ENCODE results near the gene RBM4.
"Not testable (repeated sequence)": the region's sequence is repeated elsewhere in the genome, so short reads cannot be mapped to it uniquely, and the experiment has no call there.

Gene RBM4

GRCh38 chr11:66638177-66639065 lies at the start of gene RBM4:
Gene RBM4 (plus strand): TSS chr11:66638703. CDS start chr11:66639712, 1,009 bp downstream.
- DNase-seq (ENCODE audit: low read depth in 2 of 2) = peak; percentile 77 to 92

GRCh38 chr11:66589315-66589714 lies 49.2 kb upstream of the RBM4 start:
- not testable (repeated sequence) for DNase-seq (ENCODE audit: low read depth in 2 of 2)

GRCh38 chr11:66589996-66590675 lies 48.4 kb upstream of the RBM4 start:
- DNase-seq (ENCODE audit: low read depth in 2 of 2) = no peak

- DNase-seq (ENCODE audit: low read depth in 2 of 2) = no peak
These were observed 47.3 kb upstream of the RBM4 start for GRCh38 chr11:66591175-66591574.

- peak; percentile 97 to 98 for DNase-seq (ENCODE audit: low read depth in 2 of 2)
These were observed 45.8 kb upstream of the RBM4 start, which contains the start of the genes CCDC87 and CCS for GRCh38 chr11:66592457-66593302. Gene CCDC87 (minus strand): TSS chr11:66593063. CDS start chr11:66593015, 48 bp downstream. Gene CCS (plus strand): TSS chr11:66593185. CDS start chr11:66593262, 77 bp downstream.

GRCh38 chr11:66593303-66593635 lies 45.2 kb upstream of the RBM4 start:
- DNase-seq (ENCODE audit: low read depth in 2 of 2) = no peak

GRCh38 chr11:66593650-66594049 lies 44.9 kb upstream of the RBM4 start:
- DNase-seq (ENCODE audit: low read depth in 2 of 2) = no peak

GRCh38 chr11:66595245-66595904 lies 43.1 kb upstream of the RBM4 start:
- no peak for DNase-seq (ENCODE audit: low read depth in 2 of 2)

- no peak for DNase-seq (ENCODE audit: low read depth in 2 of 2)
These were observed 39.5 kb upstream of the RBM4 start for GRCh38 chr11:66598993-66599392.

- no peak for DNase-seq (ENCODE audit: low read depth in 2 of 2)
These were observed 38.3 kb upstream of the RBM4 start for GRCh38 chr11:66600219-66600618.

GRCh38 chr11:66600631-66601233 lies 37.8 kb upstream of the RBM4 start:
- no peak for DNase-seq (ENCODE audit: low read depth in 2 of 2)

GRCh38 chr11:66603072-66603471 lies 35.4 kb upstream of the RBM4 start:
- DNase-seq (ENCODE audit: low read depth in 2 of 2) = no peak

- DNase-seq (ENCODE audit: low read depth in 2 of 2) = no peak
These were observed 34.3 kb upstream of the RBM4 start for GRCh38 chr11:66604155-66604554.

- DNase-seq (ENCODE audit: low read depth in 2 of 2) = not testable (repeated sequence)
These were observed 31.9 kb upstream of the RBM4 start for GRCh38 chr11:66606608-66607007.

- DNase-seq (ENCODE audit: low read depth in 2 of 2) = no peak
These were observed 31.2 kb upstream of the RBM4 start for GRCh38 chr11:66607126-66607834.

- no peak for DNase-seq (ENCODE audit: low read depth in 2 of 2)
These were observed 28.5 kb upstream of the RBM4 start for GRCh38 chr11:66609721-66610617.

GRCh38 chr11:66612458-66612857 lies 26.0 kb upstream of the RBM4 start:
- DNase-seq (ENCODE audit: low read depth in 2 of 2) = no peak

- DNase-seq (ENCODE audit: low read depth in 2 of 2) = no peak
These were observed 24.4 kb upstream of the RBM4 start for GRCh38 chr11:66614073-66614472.

All from stimulated activated CD4-positive, alpha-beta T cell treated with anti-CD3 and anti-CD28 coated beads, Interleukin-1b, Interleukin-23, amount 100 ng/mL, for 1 hour (primary cell).